Keratinocyte (primary cell): ENCODE data around the gene TMEM94. TPM values are rescaled to one million over a fixed set of nuclear protein-coding genes. Genes with fewer than 3 reads are reported as not detected.

Experiments
- DNase-seq: peaks from one replicate; pipeline ENCODE4 v3.0.0-alpha.2; 2011; ENCODE audit warnings: low read depth, missing footprints, low spot score
- FAIRE-seq: peaks from 2 replicates; lab custom pipeline; 2011; peaks lifted over from hg19 to GRCh38; lab: Jason Lieb, UNC
- H2AFZ ChIP-seq: 2 replicates; pipeline ENCODE4 v1.6.0; 2012; ENCODE audit warnings: low read length, control low read depth, inconsistent platforms; ENCODE audit not compliant: control insufficient read depth
- H3K27ac ChIP-seq: 2 replicates; pipeline ENCODE4 v1.5.1; 2011; ENCODE audit warnings: low read length; ENCODE audit not compliant: control insufficient read depth, insufficient read depth
- H3K27me3 ChIP-seq: 3 replicates; pipeline ENCODE4 v1.6.0; 2011; ENCODE audit warnings: low read length; ENCODE audit not compliant: control insufficient read depth, insufficient read depth; ENCODE audit errors: extremely low read depth
- H3K36me3 ChIP-seq, 2 experiments: 2 replicates in 1 of 2; 3 replicates in 1 of 2; pipeline ENCODE4 v1.5.1; 2011; ENCODE audit warnings: low read length in 2 of 2, mild to moderate bottlenecking in 1 of 2; ENCODE audit not compliant: control insufficient read depth in 2 of 2, insufficient read depth in 2 of 2; ENCODE audit errors: extremely low read depth in 1 of 2
- H3K4me1 ChIP-seq: 3 replicates; pipeline ENCODE4 v1.5.1; 2011; ENCODE audit warnings: low read length; ENCODE audit not compliant: control insufficient read depth, insufficient read depth; ENCODE audit errors: extremely low read depth
- H3K4me2 ChIP-seq: 3 replicates; pipeline ENCODE4 v1.6.0; 2011; ENCODE audit warnings: low read depth, low read length; ENCODE audit not compliant: control insufficient read depth, insufficient read depth; ENCODE audit errors: extremely low read depth
- H3K4me3 ChIP-seq, 3 experiments: fragments of 200-600 bp in 1 of 3; sonication (generic) in 1 of 3; 2 replicates in 2 of 3; 3 replicates in 1 of 3; pipeline ENCODE4 v1.5.1; 2011 to 2016; ENCODE audit warnings: low read length in 3 of 3, mild to moderate bottlenecking in 3 of 3, control low read depth in 2 of 3, inconsistent platforms in 1 of 3, low read depth in 1 of 3, mixed read lengths in 1 of 3, mixed run types in 1 of 3, moderate library complexity in 1 of 3; ENCODE audit not compliant: control insufficient read depth in 2 of 3, insufficient read depth in 2 of 3; ENCODE audit errors: extremely low read depth in 1 of 3
- H3K79me2 ChIP-seq: 2 replicates; pipeline ENCODE4 v1.6.0; 2012; ENCODE audit warnings: low read length; ENCODE audit not compliant: control insufficient read depth, insufficient read depth
- H3K9ac ChIP-seq: 3 replicates; pipeline ENCODE4 v1.6.0; 2011; ENCODE audit warnings: low read length; ENCODE audit not compliant: control insufficient read depth, insufficient read depth; ENCODE audit errors: extremely low read depth
- H3K9me1 ChIP-seq: 3 replicates; pipeline ENCODE4 v1.6.0; 2011; ENCODE audit warnings: low read length; ENCODE audit not compliant: control insufficient read depth, insufficient read depth; ENCODE audit errors: extremely low read depth
- H3K9me3 ChIP-seq: 2 replicates; pipeline ENCODE4 v1.5.1; 2012; ENCODE audit warnings: low read depth, low read length; ENCODE audit not compliant: control insufficient read depth
- H4K20me1 ChIP-seq: 3 replicates; pipeline ENCODE4 v1.6.0; 2011; ENCODE audit warnings: low read length; ENCODE audit not compliant: control insufficient read depth, insufficient read depth; ENCODE audit errors: extremely low read depth
- EZH2 ChIP-seq: IDR thresholded peaks from one replicate; pipeline ENCODE4 v1.6.1; 2012; ENCODE audit warnings: inconsistent platforms, mild to moderate bottlenecking, low read length, moderate library complexity
- dilution Hi-C: fragments of 300-500 bp; cut with MboI; formaldehyde crosslinking; loops from one replicate; pipeline ENCODE4 v1.7.0; 2020; ENCODE audit warnings: low sequenced_read_pairs; ENCODE audit not compliant: extremely low pct_ligation_motif_present
- polyA plus RNA-seq, 5 experiments: library from polyadenylated mRNA; depleted of rRNA in 3 of 5; stranded (reverse) in 3 of 5; stranded (forward) in 1 of 5; unstranded in 1 of 5; fragments of >200 nt; gene quantifications; 1 replicate in 1 of 5; 2 replicates in 3 of 5; 3 replicates in 1 of 5; pipeline versions ENCODE4 v1.2.1 to v1.2.3, GENCODE V29; 2011 to 2012; ENCODE audit warnings: missing spikeins in 2 of 5, low read depth in 1 of 5, low replicate concordance in 1 of 5
- TF ChIP-seq, protein P1 (sequence below), 3 experiments: IDR thresholded peaks in 1 of 3; conservative IDR thresholded peaks in 1 of 3; optimal IDR thresholded peaks in 1 of 3; 2 replicates in 2 of 3; 3 replicates in 1 of 3; pipeline versions ENCODE3 to v1.5.1; 2011; ENCODE audit warnings: low read length in 3 of 3, mild to moderate bottlenecking in 3 of 3, moderate library complexity in 2 of 3, control low read depth in 1 of 3, inconsistent platforms in 1 of 3; ENCODE audit not compliant: insufficient read depth in 2 of 3; ENCODE audit errors: extremely low read depth in 1 of 3

Gene TMEM94
- polyA plus RNA-seq, 1 donor (not counting 4 experiments of a cell fraction or from before 2014, with no cell fraction given): 13.6 TPM

DNA sequence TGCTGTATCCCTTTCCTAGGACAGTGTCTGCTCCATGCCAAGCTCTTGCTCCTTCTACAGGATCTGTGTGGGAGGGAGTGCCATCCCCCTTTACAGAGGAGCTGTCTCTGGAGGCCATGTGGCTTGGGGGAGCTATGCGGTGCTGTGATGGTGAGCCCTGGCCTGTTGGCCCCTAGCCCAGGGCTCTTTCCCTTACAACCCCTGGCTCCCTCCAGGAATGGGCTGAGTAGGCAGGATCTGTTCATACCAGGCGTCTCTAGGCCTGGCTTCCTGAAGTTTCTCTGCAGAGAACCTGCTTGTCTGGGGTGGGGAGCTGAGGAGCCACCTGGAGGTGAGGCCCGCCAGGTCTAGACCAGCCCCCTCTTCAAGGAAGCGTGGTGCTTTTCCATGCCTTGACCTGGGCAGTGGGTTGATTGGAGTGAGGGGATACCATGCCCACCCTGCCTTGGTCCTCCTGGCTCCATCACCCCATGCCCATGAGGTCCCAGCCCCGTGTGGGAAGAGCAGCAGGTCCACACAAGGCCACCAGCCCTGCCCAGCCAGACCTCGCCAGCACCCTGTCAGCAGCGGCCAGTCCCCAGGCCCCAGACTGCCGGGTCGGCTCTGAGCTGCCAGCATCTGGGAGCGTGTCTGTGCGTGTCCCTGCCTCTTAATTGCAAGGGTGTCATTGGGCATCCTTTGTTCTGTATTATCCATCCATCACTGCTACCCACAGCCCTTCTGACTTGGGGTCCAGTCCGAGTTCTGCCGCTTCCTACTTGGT is 83.7 kb downstream of the TMEM94 start:
- Histone ChIP-seq H3K9me1 (no peaks in the 10 kb centered on the region), H3K9ac (no peak overlapping the region), H3K79me2 (no peaks in the 10 kb centered on the region), H3K4me1 (peaks cover 8% of the 10 kb centered on the region), H3K36me3 (peaks cover 0 to 1% of the 10 kb centered on the region in 2 experiments), H3K4me2 (no peak overlapping the region), H3K27ac (no peak overlapping the region), H4K20me1 (peaks cover 2% of the 10 kb centered on the region), H3K9me3 (no peaks in the 10 kb centered on the region), H2AFZ (no peak overlapping the region), H3K27me3 (no peaks in the 10 kb centered on the region), H3K4me3 (no peak overlapping the region)
- FAIRE-seq: no peak
- DNase-seq: no peak
- dilution Hi-C loops: no loop called here
- TF ChIP-seq EZH2: no peak
- TF ChIP-seq, protein P1, sequence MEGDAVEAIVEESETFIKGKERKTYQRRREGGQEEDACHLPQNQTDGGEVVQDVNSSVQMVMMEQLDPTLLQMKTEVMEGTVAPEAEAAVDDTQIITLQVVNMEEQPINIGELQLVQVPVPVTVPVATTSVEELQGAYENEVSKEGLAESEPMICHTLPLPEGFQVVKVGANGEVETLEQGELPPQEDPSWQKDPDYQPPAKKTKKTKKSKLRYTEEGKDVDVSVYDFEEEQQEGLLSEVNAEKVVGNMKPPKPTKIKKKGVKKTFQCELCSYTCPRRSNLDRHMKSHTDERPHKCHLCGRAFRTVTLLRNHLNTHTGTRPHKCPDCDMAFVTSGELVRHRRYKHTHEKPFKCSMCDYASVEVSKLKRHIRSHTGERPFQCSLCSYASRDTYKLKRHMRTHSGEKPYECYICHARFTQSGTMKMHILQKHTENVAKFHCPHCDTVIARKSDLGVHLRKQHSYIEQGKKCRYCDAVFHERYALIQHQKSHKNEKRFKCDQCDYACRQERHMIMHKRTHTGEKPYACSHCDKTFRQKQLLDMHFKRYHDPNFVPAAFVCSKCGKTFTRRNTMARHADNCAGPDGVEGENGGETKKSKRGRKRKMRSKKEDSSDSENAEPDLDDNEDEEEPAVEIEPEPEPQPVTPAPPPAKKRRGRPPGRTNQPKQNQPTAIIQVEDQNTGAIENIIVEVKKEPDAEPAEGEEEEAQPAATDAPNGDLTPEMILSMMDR (optimal IDR thresholded peaks at IDR 0.05 in 1 of 3, IDR thresholded peaks at IDR 0.05 in 1 of 3, conservative IDR thresholded peaks at IDR 0.05 in 1 of 3; ENCODE audit: extremely low read depth in 1 of 3, insufficient read depth in 2 of 3, low read length in 3 of 3): no peak

DNA sequence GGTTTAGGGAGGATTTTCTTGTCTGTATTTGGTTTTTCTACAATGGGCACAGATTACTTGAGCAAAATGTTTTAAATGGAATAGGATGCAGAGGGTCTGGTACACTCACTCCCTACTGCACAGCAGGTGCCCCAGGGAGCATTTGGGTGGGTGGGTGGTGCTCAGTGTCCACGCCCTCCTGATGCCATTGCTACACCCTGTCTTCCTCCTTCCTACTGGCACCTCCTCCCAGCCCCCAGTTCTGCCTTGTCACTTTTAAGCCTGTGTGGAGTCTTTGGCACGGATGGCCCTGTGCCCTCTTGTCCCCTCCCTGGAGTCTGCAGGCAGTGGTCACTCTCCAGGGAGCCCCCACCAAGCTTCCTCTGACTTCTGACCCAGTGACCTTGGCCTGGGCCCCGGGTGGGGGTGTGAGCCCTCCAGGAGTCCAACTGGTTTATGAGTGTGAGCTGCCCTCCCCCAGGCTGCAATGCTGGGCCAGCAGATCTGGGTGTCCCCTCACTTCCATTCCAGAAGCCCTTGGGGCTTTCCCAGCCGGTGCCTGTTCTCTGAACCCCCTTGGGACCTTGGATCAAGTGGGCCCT is 84.6 kb downstream of the TMEM94 start:
- Histone ChIP-seq H3K4me1 (peaks cover 8% of the 10 kb centered on the region), H3K9me1 (no peaks in the 10 kb centered on the region), H3K4me2 (no peak overlapping the region), H2AFZ (no peak overlapping the region), H3K79me2 (no peaks in the 10 kb centered on the region), H3K27ac (no peak overlapping the region), H3K36me3 (peaks cover 0 to 2% of the 10 kb centered on the region in 2 experiments), H3K27me3 (no peaks in the 10 kb centered on the region), H4K20me1 (peaks cover 2% of the 10 kb centered on the region), H3K9me3 (no peaks in the 10 kb centered on the region), H3K9ac (no peak overlapping the region), H3K4me3 (no peak overlapping the region)
- FAIRE-seq: no peak
- TF ChIP-seq, protein P1 (optimal IDR thresholded peaks at IDR 0.05 in 1 of 3, IDR thresholded peaks at IDR 0.05 in 1 of 3, conservative IDR thresholded peaks at IDR 0.05 in 1 of 3; ENCODE audit: extremely low read depth in 1 of 3, insufficient read depth in 2 of 3, low read length in 3 of 3): no peak
- dilution Hi-C loops: no loop called here
- no peak for DNase-seq
